Neural progenitor cell (in vitro differentiated cells): ENCODE data around the gene ADK. TPM values are rescaled to one million over a fixed set of nuclear protein-coding genes. Genes with fewer than 3 reads are reported as not detected.

Source experiments
- DNase-seq: peaks from one replicate; pipeline ENCODE4 v3.0.0-alpha.2; 2016; ENCODE audit warnings: low spot score
- H2AFZ ChIP-seq: fragments of 200-600 bp; sonication (generic); replicated peaks from 2 replicates; pipeline ENCODE4 v1.6.1; 2016; ENCODE audit warnings: antibody characterized with exemption
- H3F3A ChIP-seq: fragments of 200-600 bp; sonication (generic); 2 replicates; pipeline ENCODE4 v1.6.1; 2016; ENCODE audit warnings: antibody characterized with exemption, low read depth
- H3K27ac ChIP-seq: fragments of 200-600 bp; sonication (generic); 2 replicates; pipeline ENCODE4 v1.5.1; 2016; ENCODE audit warnings: mild to moderate bottlenecking
- H3K27me3 ChIP-seq: fragments of 200-600 bp; sonication (generic); 2 replicates; pipeline ENCODE4 v1.6.1; 2016; ENCODE audit warnings: mild to moderate bottlenecking, moderate library complexity
- H3K36me3 ChIP-seq: fragments of 200-600 bp; sonication (generic); 2 replicates; pipeline ENCODE4 v1.5.1; 2016
- H3K4me1 ChIP-seq: fragments of 200-600 bp; sonication (generic); 2 replicates; pipeline ENCODE4 v1.6.1; 2016; ENCODE audit warnings: mixed run types
- H3K4me2 ChIP-seq: fragments of 200-600 bp; sonication (generic); 2 replicates; pipeline ENCODE4 v1.6.1; 2016
- H3K4me3 ChIP-seq: fragments of 200-600 bp; sonication (generic); 2 replicates; pipeline ENCODE4 v1.5.1; 2016
- H3K79me2 ChIP-seq: fragments of 200-600 bp; sonication (generic); 2 replicates; pipeline ENCODE4 v1.6.1; 2016; ENCODE audit warnings: low read depth
- H3K9ac ChIP-seq: fragments of 200-600 bp; sonication (generic); 2 replicates; pipeline ENCODE4 v1.6.1; 2016
- H3K9me3 ChIP-seq: fragments of 200-600 bp; sonication (generic); 2 replicates; pipeline ENCODE4 v1.5.1; 2016; ENCODE audit warnings: low read depth
- H4K20me1 ChIP-seq: fragments of 200-600 bp; sonication (generic); 2 replicates; pipeline ENCODE4 v1.6.1; 2016; ENCODE audit warnings: low read depth
- H3K27ac Mint-ChIP-seq: 3 replicates; pipeline ENCODE4 v1.8.0; 2021; ENCODE audit warnings: mixed read lengths
- H3K27me3 Mint-ChIP-seq: 2 replicates; pipeline ENCODE4 v1.8.0; 2022; ENCODE audit warnings: low read depth, mild to moderate bottlenecking, inconsistent platforms, moderate library complexity, mixed read lengths; ENCODE audit not compliant: insufficient read depth
- H3K36me3 Mint-ChIP-seq: 3 replicates; pipeline ENCODE4 v1.8.0; 2021; ENCODE audit warnings: mixed read lengths
- H3K4me1 Mint-ChIP-seq: 3 replicates; pipeline ENCODE4 v1.8.0; 2021; ENCODE audit warnings: mixed read lengths
- H3K4me3 Mint-ChIP-seq: 3 replicates; pipeline ENCODE4 v1.8.0; 2021; ENCODE audit warnings: mild to moderate bottlenecking, moderate library complexity, mixed read lengths
- H3K9me3 Mint-ChIP-seq: 3 replicates; pipeline ENCODE4 v1.8.0; 2020; ENCODE audit warnings: mixed read lengths
- CTCF ChIP-seq: fragments of 200-600 bp; sonication (generic); IDR thresholded peaks from 2 replicates; pipeline ENCODE4 v1.5.1; 2017; ENCODE audit warnings: antibody characterized with exemption, mild to moderate bottlenecking
- EZH2 ChIP-seq: fragments of 200-600 bp; sonication (generic); IDR thresholded peaks from 2 replicates; pipeline ENCODE4 v1.6.1; 2017; ENCODE audit warnings: antibody characterized with exemption, mild to moderate bottlenecking, moderate library complexity
- EZH2phosphoT487 ChIP-seq: fragments of 200-600 bp; sonication (generic); IDR thresholded peaks from 2 replicates; pipeline ENCODE4 v1.6.1; 2017; ENCODE audit warnings: antibody characterized with exemption
- total RNA-seq: library from RNA; depleted of rRNA; stranded (reverse); fragments of >200 nt; gene quantifications from 2 replicates; pipeline ENCODE4 v1.2.3, GENCODE V29; 2015; ENCODE audit warnings: low replicate concordance

ADK gene
- total RNA-seq, 1 donor from 2014 or later = 50.9 TPM

GRCh38 chr10:74677951-74678350 lies 526.9 kb downstream of the ADK start:
- Mint-ChIP-seq H3K4me1 (peaks cover 10% of the 10 kb centered on the region), H3K36me3 (peaks cover 11% of the 10 kb centered on the region), H3K27ac (no peak overlapping the region), H3K4me3 (no peak overlapping the region), H3K27me3 (peaks cover 3% of the 10 kb centered on the region), H3K9me3 (no peaks in the 10 kb centered on the region)
- Histone ChIP-seq H3K27me3 (no peaks in the 10 kb centered on the region), H3K9me3 (no peaks in the 10 kb centered on the region), H3K4me2 (no peak overlapping the region), H4K20me1 (no peaks in the 10 kb centered on the region), H3F3A (no peaks in the 10 kb centered on the region), H3K36me3 (no peaks in the 10 kb centered on the region), H2AFZ (no peak overlapping the region), H3K27ac (no peak overlapping the region), H3K79me2 (no peaks in the 10 kb centered on the region), H3K4me1 (peaks cover 7% of the 10 kb centered on the region), H3K9ac (no peak overlapping the region), H3K4me3 (no peak overlapping the region)
- no peak for TF ChIP-seq CTCF
- TF ChIP-seq EZH2phosphoT487 = no peak
- no peak for DNase-seq

GRCh38 chr10:74681917-74682627 lies 531.1 kb downstream of the ADK start:
- H3K4me3 ChIP-seq = no peak overlapping the region
- H3K36me3 ChIP-seq = no peaks in the 10 kb centered on the region
- TF ChIP-seq EZH2 = no peak
- no peak for TF ChIP-seq EZH2phosphoT487
- no peak for TF ChIP-seq CTCF
- H2AFZ ChIP-seq = no peak overlapping the region
- H3K9me3 ChIP-seq = no peaks in the 10 kb centered on the region
- H3K27ac Mint-ChIP-seq = no peak overlapping the region
- no peak overlapping the region for H3K4me2 ChIP-seq
- no peaks in the 10 kb centered on the region for H3K27me3 Mint-ChIP-seq
- H3K79me2 ChIP-seq = no peaks in the 10 kb centered on the region
- no peak overlapping the region for H3K9ac ChIP-seq
- peaks cover 1% of the 10 kb centered on the region for H3K36me3 Mint-ChIP-seq
- no peaks in the 10 kb centered on the region for H3K4me1 Mint-ChIP-seq
- H4K20me1 ChIP-seq = no peaks in the 10 kb centered on the region
- H3F3A ChIP-seq = no peaks in the 10 kb centered on the region
- no peak for DNase-seq
- no peaks in the 10 kb centered on the region for H3K27me3 ChIP-seq
- no peaks in the 10 kb centered on the region for H3K4me1 ChIP-seq
- no peak overlapping the region for H3K4me3 Mint-ChIP-seq
- H3K27ac ChIP-seq = no peak overlapping the region
- H3K9me3 Mint-ChIP-seq = no peaks in the 10 kb centered on the region

DNA sequence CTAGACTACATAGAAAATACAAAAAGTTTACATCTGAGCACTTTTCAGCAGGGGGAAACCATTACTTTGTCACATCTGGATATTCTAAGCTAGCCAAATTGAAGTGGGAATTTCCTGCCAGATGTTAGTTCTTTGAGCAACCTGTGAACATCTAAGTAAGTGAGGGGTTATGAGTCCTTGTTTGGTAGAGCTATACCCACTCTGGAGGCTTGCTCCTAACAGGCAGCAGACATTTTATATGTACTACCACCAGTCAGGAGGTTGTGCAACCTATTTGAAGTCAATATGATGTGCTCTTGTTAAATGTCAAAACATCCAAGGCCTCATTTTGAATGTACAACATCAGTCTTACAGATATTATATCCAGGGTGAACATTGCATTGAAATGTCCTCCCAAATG lies 532.0 kb downstream of the ADK start:
- no peaks in the 10 kb centered on the region for H4K20me1 ChIP-seq
- no peak overlapping the region for H3K4me3 ChIP-seq
- no peaks in the 10 kb centered on the region for H3K9me3 ChIP-seq
- Mint-ChIP-seq H3K4me3 (no peak overlapping the region), H3K9me3 (no peaks in the 10 kb centered on the region), H3K4me1 (no peaks in the 10 kb centered on the region), H3K36me3 (peaks cover 1% of the 10 kb centered on the region), H3K27ac (no peak overlapping the region), H3K27me3 (no peaks in the 10 kb centered on the region)
- no peak overlapping the region for H3K9ac ChIP-seq
- no peak for DNase-seq
- no peaks in the 10 kb centered on the region for H3K79me2 ChIP-seq
- H2AFZ ChIP-seq = no peak overlapping the region
- H3K36me3 ChIP-seq = no peaks in the 10 kb centered on the region
- no peak overlapping the region for H3K4me2 ChIP-seq
- H3K4me1 ChIP-seq = no peaks in the 10 kb centered on the region
- H3K27me3 ChIP-seq = no peaks in the 10 kb centered on the region
- H3K27ac ChIP-seq = no peak overlapping the region
- TF ChIP-seq EZH2phosphoT487 (no peak), EZH2 (no peak), CTCF (no peak)
- H3F3A ChIP-seq = no peaks in the 10 kb centered on the region
